Measurements from ENCODE around the gene CRACR2B. TPM values are rescaled to one million over a fixed set of nuclear protein-coding genes. Genes with fewer than 3 reads are reported as not detected.
A peak's percentile ranks its signal among the peaks of the same experiment; 100 is the strongest.

Gene CRACR2B
- total RNA-seq, 4 donors from 2014 or later = 7.1 to 19.7 (median 16.8) TPM

DNA sequence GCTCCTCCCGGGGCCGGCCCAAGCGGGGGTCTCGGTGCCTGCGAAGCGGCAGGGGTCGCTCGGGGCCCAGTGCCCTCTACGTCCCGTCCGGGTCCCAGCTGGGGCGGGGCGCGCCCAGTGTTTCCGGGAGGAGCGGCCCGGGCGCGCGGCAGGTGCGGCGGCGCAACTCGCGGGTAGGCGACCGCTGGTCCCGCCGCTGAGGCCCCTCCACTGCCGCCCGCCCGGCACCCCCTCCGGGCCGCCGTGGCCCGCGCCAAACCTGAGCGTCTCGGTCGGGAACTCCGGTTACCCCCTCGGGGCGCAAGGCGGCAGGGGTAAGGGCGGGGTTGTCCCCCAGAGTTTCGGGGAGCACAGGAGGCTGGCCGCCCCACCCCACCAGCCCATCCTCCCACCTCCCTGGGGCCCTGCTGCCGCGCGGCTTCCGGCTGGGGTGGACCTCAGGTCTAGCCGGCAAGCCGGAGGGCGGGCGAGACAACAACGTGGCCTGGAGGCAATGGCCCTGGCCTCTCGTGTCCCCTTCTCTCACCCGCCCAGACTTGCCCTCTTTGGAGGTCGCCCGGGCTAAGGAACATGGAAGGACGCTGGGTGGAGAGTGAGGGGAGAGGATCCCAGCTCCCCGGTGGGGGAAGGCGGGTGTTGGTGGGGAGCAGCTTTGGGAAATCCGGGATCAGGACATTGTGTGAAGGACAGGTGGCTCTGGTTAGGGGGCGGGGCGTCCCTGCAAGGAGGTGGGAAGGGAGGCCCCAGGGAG is 398 bp upstream of the CRACR2B start:
- peak overlapping the region in 2 of 4 donors; percentile 43 to 49 for H3K4me3 ChIP-seq
- WGBS, 2 donors = 24 to 29% methylated on average over 16 to 18 of the region's 66 CpGs
- H3K27me3 ChIP-seq = peaks cover 0 to 59% of the 10 kb centered on the region in 2 donors
- H3K27ac ChIP-seq = peak overlapping the region in 3 of 4 donors; percentile 43 to 72 (median 60)
- H3K36me3 ChIP-seq = peaks cover 0 to 36% (median 23%) of the 10 kb centered on the region in 3 donors
- peaks cover 0 to 66% (median 41%) of the 10 kb centered on the region in 4 donors for H3K4me1 ChIP-seq
- DNase-seq (ENCODE audit: low spot score in 2 of 2) = no peak
- TF ChIP-seq POLR2A (IDR thresholded peaks at IDR 0.05) (no peak), EP300 (IDR thresholded peaks at IDR 0.05) (no peak), CTCF (IDR thresholded peaks at IDR 0.05) (no peak)
- no peaks in the 10 kb centered on the region for H3K9me3 ChIP-seq

GRCh38 chr11:828506-829175 is 922 bp downstream of the CRACR2B start:
- no peaks in the 10 kb centered on the region for H3K9me3 ChIP-seq
- H3K4me3 ChIP-seq = peak overlapping the region in 1 of 4 donors; percentile 44
- peaks cover 0 to 67% (median 47%) of the 10 kb centered on the region in 4 donors for H3K4me1 ChIP-seq
- 59 to 71% methylated on average over 15 to 21 of the region's 21 CpGs for WGBS, 2 donors
- peaks cover 0 to 23% (median 19%) of the 10 kb centered on the region in 3 donors for H3K36me3 ChIP-seq
- peaks cover 0 to 59% of the 10 kb centered on the region in 2 donors for H3K27me3 ChIP-seq
- no peak for DNase-seq (ENCODE audit: low spot score in 2 of 2)
- TF ChIP-seq CTCF (IDR thresholded peaks at IDR 0.05) = no peak
- TF ChIP-seq EP300 (IDR thresholded peaks at IDR 0.05) = no peak
- TF ChIP-seq POLR2A (IDR thresholded peaks at IDR 0.05) = no peak
- peak overlapping the region in 3 of 4 donors; percentile 3 to 65 (median 32) for H3K27ac ChIP-seq

DNA sequence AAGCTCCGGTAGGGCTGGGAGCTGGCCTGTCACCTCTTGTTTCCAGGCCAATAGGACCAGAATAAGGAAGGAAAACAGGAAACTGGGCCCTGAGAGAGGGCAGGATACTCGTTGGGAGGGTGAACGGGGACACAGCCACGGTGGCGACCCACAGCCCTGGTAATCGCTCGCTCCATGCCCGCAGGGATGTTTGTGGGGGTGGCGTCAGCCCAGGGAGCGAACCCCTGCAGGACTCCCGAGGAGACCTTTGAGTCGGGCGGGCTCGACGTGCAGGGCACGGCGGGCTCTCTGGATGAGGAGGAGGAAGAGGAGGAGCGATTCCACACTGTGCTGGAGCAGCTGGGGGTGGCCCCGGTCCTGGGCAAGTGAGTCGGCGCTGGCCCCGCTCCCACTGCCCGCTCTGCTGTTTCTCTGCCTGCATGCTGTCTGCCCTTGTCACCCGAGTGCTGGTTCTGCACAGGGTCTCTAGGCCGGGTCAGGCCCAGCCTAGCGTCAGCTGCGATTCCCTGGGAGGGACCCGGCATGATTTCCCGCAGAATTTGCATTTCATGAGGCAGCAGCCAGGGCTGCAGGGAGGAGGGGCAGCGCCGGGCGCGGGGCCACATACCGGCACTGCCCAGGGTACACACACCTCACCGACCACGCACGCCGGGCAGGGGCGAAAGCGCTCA is 1.6 kb downstream of the CRACR2B start:
- H3K9me3 ChIP-seq = no peaks in the 10 kb centered on the region
- H3K36me3 ChIP-seq = peaks cover 0 to 16% (median 12%) of the 10 kb centered on the region in 3 donors
- H3K27ac ChIP-seq = peak overlapping the region in 3 of 4 donors; percentile 3 to 65 (median 32)
- DNase-seq (ENCODE audit: low spot score in 2 of 2) = no peak
- TF ChIP-seq POLR2A (IDR thresholded peaks at IDR 0.05) (no peak), EP300 (IDR thresholded peaks at IDR 0.05) (no peak), CTCF (IDR thresholded peaks at IDR 0.05) (no peak)
- WGBS, 2 donors = 19 to 28% methylated on average over 8 to 40 of the region's 40 CpGs
- peaks cover 0 to 74% (median 54%) of the 10 kb centered on the region in 4 donors for H3K4me1 ChIP-seq
- H3K27me3 ChIP-seq = peaks cover 0 to 59% of the 10 kb centered on the region in 2 donors
- H3K4me3 ChIP-seq = peak overlapping the region in 3 of 4 donors; percentile 22 to 44 (median 34)

DNA sequence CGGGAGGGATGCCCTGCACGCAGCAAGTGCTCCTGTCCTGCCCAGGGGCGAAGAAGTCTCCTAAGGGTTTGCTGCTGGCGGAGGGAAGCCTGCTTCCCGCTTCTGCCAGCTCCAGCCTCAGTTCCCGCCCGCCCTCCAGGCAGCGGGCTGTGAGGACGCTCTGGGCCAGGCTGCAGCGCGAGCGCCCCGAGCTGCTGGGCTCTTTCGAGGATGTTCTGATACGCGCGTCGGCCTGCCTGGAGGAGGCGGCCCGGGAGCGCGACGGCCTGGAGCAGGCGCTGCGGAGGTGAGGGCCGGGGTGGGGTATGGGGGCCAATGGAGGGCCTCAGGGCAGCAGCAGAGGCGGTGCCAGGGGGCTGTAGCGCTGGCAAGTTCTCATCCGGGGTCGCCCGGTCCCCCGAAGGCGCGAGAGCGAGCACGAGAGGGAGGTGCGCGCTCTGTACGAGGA is 2.2 kb downstream of the CRACR2B start:
- Histone ChIP-seq H3K27me3 (peaks cover 0 to 59% of the 10 kb centered on the region in 2 donors), H3K9me3 (no peaks in the 10 kb centered on the region), H3K4me3 (peak overlapping the region; percentile 20 to 44 (median 28)), H3K36me3 (peaks cover 0 to 11% (median 6%) of the 10 kb centered on the region in 3 donors), H3K27ac (peak overlapping the region in 3 of 4 donors; percentile 2 to 32 (median 28)), H3K4me1 (peaks cover 0 to 79% (median 60%) of the 10 kb centered on the region in 4 donors)
- TF ChIP-seq POLR2A (IDR thresholded peaks at IDR 0.05) = peak in 1 of 2 donors; percentile 32
- no peak for TF ChIP-seq EP300 (IDR thresholded peaks at IDR 0.05)
- no peak for DNase-seq (ENCODE audit: low spot score in 2 of 2)
- WGBS, 2 donors = 3 to 12% methylated on average over 17 to 39 of the region's 39 CpGs
